GM18907 (cell line): ENCODE data around the gene CHID1.

ENCODE experiments used
- ATAC-seq: cut with Tn5 transposase; IDR thresholded peaks from one replicate; pipeline ENCODE4 v1.9.1; 2021; ENCODE audit warnings: mild to moderate bottlenecking, moderate library complexity; ENCODE audit not compliant: unreplicated experiment

Gene CHID1

DNA sequence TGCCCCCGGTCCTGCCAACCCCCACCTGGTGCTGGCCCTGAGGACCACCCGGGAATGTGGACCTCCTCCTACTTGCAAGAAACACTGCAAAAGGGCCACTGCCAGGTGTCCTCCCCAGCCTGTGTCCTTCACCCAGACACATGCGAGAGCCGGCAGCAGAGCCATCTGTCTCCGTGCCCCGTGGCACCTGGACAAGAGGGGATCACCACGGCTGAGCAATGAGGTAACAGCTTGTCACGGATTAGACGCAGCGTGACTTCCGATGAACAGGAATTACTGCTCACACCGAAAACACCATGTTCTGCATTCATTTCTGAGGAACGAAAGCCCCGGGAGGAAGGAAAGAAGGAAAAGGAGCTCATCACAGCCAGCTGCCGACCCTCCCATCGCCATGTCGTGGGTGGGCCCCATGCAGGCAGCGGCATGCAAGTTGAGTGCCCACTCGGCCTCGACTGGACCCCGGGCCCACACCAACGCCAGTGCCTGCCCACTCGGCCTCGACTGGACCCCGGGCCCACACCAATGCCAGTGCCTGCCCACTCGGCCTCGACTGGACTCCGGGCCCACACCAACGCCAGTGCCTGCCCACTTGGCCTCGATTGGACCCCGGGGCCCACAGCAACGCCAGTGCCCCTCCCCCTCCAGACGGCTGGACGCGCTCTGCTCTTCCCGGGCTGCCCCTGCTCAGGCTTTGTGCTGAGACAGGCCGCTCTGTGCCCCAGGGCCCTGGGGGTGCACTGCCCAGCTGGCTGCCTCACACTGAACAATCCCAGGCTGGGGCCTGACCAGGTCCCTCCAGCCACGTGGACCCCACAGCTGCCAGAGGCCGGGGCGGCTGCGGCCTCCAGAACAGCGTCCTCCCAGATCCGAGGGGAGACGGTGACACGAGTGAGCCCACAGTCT lies 22.0 kb downstream of the CHID1 start:
- no peak for ATAC-seq

DNA sequence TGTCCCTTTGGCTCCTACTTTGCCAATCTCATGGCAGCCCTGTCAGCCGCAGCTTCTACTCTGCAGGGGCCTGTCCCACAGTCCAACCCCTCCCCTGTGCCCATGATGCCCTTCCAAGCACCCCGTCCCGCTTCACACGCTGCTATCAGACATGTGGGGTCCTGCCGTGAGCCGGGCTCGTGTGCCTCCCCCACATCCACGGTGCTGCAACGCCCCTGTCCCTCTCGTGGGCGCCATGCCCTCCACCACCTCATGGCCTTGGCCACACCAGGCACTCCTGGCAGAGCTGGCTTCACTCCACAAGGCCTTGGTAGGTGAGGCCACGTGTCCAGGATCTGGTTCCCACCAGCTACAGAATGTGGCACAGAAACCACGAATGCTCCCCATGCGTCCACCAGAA lies 23.0 kb downstream of the CHID1 start:
- no peak for ATAC-seq

DNA sequence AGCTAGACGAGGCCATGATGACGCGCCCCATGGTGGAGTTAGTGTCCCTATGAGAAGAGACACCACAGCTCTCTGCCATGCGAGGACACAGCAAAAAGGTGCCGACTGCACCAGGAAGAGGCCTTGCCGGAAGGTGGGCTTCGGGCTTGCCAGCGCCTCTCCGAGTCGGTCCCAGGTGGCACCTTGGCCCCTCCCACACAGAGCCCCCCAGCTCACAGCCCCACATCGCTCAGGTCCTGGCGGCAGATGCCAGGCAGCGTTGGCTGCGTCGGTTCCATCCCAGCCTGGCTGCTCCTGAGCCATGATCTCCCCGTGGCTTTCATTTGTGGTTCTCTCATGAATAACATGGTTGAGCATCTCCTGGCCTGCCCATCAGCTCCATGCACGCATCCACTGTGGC lies 24.0 kb downstream of the CHID1 start:
- no peak for ATAC-seq

DNA sequence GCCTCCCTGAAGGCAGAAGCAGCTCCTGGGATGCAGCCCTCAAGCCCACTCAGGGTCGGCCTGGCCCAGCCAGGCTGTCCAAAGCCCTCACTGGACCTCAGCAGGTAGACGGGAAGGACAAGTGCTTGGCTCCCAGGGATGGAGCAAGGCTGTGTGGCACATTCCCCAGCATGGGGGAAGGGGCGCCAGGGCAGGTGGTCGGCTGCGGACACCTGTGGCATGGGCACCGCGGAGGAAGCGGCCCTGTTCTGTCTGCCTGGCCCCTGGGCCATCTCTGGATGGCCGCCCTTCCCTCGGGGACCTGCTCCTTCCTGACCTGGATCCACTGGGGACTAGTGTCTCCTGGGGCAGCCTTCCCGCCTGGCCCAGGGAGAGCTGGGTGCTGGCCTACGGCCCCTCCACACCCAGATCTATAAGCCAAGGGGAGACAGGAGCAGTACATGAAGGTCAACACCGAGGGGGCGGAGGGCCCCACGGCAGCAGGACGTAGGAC lies 26.0 kb downstream of the CHID1 start:
- no peak for ATAC-seq

DNA sequence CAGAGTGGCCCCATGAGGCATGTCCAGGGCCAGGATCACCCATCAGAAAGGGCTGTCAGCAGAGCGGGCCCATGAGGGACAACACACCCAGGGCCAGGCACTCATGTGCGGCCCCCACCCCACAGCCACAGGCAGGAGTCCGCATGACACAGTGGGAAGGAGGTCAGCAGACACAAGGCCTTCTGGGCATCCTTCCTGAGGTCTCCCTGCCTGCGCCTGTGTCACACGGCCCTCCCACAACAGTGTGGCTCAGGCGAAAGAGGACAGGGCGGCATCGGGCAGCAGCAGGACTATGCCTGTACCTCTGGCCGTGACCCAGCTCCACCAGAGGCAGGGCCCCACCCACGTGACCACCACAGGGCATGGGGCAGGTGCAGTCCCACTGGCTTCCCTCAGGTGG lies 27.1 kb downstream of the CHID1 start:
- ATAC-seq, result no peak

DNA sequence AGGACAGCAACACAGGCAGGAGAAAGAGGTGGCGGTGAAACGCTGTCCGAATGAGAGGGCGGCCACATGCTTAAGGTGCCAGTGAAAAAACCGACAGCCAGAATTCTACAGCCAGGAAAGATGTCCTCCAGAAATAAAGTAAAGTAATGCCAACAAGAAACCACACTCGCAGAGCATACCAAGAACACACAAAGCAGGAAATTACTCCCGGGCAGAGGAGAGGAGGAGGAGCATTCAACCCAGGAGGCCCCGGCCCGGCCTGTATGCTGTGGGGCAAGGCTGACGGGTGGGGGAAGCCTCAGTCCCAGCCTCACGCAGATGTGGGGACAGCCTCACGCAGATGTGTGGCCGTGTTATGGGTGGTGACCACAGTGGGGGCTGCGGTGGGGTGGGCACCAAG lies 28.0 kb downstream of the CHID1 start:
- ATAC-seq, result no peak

DNA sequence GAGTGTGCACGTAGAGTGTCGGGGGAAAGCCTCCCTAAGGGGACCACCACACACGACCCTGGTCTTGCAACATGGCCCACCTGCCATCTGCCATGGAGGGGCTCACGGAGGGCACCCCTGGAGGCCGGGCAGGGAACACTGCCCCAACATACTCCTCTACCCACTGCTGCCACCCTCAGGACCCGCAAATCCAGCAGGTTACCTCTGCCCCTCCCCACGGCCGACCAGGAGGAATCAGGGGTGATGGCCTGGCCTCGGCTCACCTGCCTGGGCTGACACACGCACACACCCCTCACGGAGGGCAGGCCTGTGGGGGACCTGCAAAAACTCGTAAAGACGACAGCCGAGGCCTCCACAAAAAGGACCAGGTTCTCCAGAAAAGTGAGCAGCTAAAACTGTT lies 30.2 kb downstream of the CHID1 start:
- no peak for ATAC-seq

DNA sequence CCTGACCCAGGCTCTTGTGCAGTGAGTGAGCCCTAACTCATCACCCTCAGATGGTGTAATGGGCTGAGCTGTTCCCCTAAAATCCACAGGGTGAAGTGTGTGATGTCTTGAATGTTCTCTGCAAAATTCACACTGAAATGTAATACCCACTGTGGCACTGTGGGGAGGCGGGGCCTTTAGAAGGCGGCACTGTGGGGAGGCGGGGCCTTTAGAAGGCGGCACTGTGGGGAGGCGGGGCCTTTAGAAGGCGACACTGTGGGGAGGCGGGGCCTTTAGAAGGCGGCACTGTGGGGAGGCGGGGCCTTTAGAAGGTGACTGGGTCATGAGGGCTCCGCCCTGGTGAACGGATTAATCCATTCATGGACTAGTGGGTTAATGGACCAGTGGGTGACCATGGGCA lies 33.0 kb downstream of the CHID1 start:
- no peak for ATAC-seq

DNA sequence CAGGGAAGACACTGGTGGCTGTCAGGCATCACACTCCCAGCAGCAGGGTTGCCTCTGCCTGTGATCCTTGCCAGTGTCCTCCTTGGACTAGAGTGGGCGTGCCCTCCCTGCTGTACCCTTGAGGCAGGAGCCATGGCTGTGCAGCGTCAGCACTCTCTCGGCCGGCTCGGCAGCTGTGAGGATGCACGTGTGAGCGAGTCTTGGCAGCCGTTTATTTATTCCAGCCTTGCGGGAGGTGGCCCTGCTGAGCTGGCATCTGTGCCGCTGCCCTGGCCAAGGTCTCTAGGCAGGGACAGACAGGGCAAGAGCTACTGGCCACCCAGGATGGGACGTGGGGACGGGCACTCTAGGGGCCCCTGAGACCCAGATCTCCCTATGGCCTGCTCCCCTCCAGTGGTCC lies 34.1 kb downstream of the CHID1 start:
- ATAC-seq, result no peak

DNA sequence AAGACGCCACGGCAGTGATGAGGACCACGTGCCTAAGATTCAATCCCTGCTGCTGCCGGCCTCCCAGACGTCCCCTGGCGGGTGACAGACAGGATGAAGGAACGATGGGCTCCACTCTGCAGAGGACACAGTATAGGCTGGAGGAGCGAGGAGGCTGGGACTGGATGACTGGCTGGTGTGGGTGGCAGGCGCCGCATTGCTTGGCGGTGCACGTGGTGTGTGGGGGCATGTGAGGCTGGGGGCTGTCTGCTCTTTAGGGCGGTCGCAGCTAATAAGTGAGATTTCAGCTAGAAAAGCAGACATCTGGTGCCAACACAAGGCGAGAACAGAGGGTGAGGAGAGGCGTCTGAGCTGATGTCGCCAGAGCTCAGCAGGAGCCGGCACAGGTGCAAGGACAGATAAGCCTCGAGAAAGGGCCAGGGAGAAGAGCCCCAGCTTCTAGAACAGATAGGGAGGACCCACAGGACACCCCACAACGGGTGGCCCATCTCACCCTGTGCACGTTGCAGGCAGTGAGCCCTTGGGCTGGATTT lies 34.8 kb downstream of the CHID1 start:
- ATAC-seq, result no peak

DNA sequence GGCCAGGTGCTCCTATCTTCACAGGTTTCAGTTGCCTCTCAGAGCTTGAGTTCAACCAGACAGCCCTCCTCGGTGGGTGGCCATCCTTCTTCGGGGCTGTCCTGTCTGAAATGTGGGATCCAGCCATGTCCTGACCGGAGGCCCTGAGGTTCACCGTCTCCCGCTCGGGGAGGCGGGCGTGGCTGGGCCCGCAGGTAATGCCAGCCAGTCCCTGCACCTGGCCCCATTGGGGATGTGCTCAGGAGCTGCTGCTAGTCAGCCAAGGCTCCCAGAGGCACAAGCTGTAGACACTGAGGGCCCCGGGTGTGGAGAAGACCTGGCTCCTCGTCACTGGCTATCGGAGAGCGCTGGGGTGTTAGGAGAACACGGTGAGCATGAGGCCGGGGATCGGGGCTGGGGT lies 35.4 kb downstream of the CHID1 start:
- no peak for ATAC-seq

DNA sequence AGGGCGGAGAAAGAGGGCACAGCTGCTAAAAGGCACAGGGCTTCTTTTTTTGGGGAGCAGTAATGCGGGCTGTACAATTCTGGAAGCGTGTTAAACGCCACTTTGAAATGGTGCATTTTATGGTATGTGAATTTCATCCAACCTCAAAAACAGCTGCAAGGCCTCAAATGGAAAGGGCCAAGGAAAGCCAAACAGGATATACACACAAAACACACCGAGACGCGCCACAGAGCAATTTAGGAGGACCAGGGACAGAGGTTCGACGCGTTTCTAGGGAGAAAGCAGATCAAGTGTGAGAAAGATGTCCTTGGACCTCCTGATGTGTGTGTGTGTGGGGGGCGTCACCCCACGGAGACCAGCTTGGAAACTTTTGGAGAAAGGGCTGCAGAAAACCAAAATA lies 36.9 kb downstream of the CHID1 start:
- no peak for ATAC-seq

DNA sequence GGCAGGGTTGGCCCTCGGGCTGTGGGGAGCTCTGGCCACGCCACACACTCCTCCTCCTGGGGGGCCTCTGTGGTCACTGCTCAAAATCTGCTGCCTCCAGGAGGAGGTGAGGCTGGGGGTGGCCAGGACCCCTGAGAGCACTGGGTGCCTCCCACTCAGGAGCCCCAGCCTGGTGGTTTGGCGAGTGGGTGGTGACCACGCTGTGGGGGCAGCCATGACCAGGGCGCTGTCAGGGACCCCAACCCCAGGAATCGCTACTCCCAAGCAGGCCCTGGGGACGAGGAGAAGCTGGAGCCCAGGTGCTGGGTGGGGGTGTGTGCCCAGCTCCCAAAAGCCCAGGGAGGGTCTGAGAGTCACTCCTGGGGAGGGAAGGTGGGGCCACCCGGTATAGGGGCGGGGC lies 37.8 kb downstream of the CHID1 start:
- ATAC-seq, result no peak

DNA sequence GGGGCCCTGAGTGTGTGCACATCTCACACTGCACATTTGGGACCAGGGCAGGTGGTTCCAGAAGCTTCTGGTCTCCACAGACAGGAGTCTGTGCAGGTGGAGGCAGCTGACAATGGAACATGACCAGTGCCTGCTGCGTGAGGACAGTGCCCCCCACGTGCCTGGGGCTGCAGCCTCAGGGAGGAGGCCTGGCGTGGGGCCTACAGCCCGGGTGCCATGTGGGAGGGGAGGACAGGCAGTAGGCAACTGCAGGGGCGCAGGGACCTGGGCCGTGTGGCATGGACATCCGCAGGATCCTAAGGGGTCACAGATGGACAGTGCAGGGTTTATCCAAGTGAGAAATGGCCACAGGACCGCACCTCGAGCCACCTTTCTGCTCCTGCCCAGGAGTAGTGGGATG lies 39.1 kb downstream of the CHID1 start:
- ATAC-seq, result no peak

DNA sequence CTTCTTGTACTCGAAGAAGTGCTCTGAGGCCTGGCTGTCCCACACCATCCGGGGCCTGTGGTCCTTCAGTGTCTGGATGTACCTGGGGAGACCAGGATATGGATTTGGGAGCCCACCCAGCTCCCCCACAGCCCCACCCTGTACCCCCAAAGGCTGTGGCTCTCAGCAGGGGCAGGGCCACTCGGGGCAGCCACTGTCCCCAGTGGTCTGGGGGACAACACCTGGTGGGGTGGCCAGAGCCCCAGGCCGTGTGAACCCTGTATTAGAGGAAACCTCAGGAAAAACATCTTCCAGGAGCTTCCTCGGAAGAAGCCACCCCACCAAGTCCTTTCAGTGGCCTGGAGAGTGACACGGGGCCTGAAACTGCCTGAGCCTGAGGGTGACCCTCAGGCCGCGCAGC lies 40.2 kb downstream of the CHID1 start:
- ATAC-seq, result no peak

DNA sequence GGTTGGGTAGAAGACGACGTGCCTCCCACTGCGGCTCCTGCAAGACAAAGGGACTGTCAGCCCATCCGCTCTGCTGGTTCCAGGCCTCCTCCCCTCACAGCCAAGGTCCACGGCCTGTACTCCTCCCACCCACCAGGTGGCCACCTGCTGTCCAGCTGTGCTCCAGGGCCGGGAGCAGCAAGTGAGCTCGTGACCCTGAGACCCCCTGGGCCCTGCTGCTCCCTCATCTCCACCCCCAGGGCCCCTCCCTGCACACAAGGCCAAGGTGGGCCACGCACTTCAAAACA lies 40.5 kb downstream of the CHID1 start:
- no peak for ATAC-seq

DNA sequence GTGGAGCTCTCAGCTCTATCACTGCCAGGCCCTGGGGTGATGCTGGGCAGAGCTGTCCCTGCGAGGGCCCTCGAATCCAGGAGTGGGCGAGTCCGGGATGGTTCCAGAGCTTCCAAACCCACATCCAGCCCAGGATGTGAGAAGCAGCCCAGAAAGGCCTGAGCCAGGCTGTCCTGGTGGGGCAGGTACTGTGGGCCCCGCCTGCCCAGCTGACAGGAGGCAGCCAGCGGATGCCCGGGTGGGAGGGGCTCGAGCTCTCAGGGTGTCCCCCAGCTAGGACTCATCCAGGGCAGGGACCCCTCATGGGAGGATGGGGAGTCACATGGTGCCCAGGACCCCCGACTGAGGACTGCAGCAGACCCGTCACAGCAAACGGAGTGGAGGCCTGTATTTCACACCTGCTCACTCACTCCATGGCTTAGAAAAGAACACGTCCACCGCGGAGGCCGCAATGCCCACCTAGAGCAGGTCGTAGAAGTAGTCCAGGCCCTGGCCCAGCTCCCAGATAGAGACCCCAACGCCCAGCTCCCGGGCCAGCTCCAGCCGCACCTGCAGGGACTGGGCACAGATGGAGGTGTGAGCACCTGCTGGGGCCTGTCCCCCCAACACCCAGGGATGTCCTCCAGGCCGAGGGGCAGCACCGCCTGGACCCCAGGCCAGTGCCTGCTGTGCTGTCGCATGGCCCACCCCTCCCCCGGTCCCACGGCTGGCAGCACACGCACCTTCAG lies 41.0 kb downstream of the CHID1 start:
- ATAC-seq, result no peak

DNA sequence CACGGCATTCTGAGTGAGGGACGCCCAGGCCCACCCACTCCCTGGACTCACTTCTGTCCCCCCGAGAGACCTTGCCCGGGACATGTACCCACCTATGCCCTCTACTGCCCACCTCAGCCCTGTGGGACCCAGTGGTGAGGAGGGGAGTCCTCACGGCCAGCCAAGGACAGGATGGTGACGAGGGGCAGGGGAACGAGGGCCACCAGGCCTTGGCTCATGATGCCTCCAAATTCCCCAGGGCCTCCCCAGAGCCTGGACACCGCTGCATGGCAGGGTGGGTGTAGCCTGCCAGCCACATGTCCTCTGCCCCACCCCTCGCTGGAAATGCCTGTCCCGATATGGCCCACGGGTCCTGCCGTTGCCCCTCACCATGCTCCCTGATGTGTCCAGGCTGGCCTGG lies 41.8 kb downstream of the CHID1 start:
- ATAC-seq, result no peak

DNA sequence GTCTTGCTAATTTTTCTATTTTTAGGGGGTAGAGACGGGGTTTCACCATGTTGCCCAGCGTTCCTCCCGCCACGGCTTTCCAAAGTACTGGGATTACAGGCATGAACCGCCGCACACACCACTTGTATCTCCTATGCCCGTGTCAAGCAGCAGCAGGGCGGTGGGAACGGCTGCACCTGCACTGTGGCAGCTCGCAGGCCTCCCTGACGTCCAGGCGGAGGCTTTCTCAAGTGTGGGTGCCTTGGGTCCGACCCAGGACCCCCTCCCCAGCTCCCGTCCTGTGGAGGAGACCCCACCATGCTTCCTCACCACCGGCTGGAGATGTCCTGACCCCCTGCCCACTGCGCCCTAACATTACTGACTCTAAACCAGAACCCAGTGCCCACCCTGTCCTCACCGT lies 42.2 kb downstream of the CHID1 start:
- ATAC-seq, result no peak

DNA sequence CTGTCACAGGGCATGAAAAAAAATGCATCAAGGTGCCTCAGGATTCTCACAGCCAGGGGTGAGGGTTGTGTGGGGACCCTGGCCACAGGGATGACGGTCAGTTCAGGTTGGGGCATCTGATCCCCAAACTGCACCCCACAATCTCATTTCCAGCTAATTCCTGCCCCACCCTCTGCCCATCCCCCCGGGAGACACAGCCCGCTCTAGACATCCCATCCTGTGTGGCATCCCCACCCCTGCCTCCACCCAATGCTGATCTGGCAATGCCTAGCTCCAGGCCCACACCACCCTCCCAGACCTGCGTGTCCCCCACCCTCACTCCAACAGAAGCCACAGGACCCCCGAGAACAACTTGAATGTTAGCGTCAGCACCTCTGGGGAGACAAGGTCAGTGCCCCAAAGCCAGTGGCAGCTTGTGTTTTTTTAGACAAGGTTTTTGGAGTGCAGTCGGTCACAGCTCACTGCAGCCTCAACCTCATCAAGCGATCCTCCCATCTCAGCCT lies 42.7 kb downstream of the CHID1 start:
- ATAC-seq, result no peak

DNA sequence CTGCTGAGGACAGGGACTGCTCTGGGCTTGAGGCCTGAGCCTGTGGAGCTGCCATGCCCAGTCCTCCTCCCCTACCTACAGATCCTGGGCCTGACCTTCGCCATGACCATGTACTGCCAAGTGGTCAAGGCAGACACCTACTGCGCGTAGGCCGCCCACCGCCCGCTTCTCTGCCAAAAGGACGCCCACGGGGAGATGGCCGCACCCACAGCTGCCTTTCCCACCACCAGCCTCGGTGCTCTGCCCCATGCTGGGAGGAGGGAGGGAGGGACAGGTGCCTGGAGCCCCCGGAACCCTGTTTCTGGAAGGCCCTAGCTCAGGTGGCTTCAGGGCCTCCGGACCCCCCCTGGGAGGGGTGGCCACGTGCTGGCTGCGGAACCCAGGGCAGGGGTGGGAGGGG lies 44.1 kb downstream of the CHID1 start:
- ATAC-seq, result no peak
